ENCODE data around the gene MARK2. TPM values are rescaled to one million over a fixed set of nuclear protein-coding genes. Genes with fewer than 3 reads are reported as not detected.
A peak's percentile ranks its signal among the peaks of the same experiment; 100 is the strongest.

MARK2 gene
- total and polyA plus RNA-seq, 10 of the 15 experiments (the other 5 are each of a cell fraction or from before 2014, with no cell fraction given), result 0.19 to 29.5 (median 13.2) TPM

GRCh38 chr11:63871962-63872799 lies 33.3 kb downstream of the MARK2 start:
- peaks cover 4% of the 10 kb centered on the region for H4K20me1 ChIP-seq (ENCODE audit: control insufficient read depth, insufficient read depth)
- no TSS peak for BruUV-seq (replicated peaks)
- ATAC-seq, result peak; percentile 99
- in situ Hi-C loops (cut with MboI), result no loop called here
- no peaks in the 10 kb centered on the region for H3K27me3 ChIP-seq (replicated peaks in 1 of 2; ENCODE audit: control insufficient read depth in 2 of 2, insufficient read depth in 2 of 2, low read length in 1 of 2)
- intact Hi-C loops (cut with micrococcal nuclease; ENCODE audit: unreplicated experiment), result loop anchor here (1.0 kb wide), 1 partner anchor 32 kb away; no protein-coding TSS in a partner anchor
- ChIA-PET CTCF (interaction anchor here (0.6 to 2.8 kb wide), 13 partner anchors 11 to 279 kb away, joined by 3 to 60 read pairs (median 4); partner anchors contain the start of genes MARK2, RCOR2 and ZFTA), RAD21 (ENCODE audit: unreplicated experiment) (interaction anchor here (0.9 to 3.5 kb wide), 6 partner anchors 16 to 73 kb away, joined by 3 to 52 read pairs (median 8); partner anchors contain the start of genes MARK2 and RCOR2), POLR2A (interaction anchor here (1.0 to 1.4 kb wide), 2 partner anchors 16 to 35 kb away, joined by 3 to 4 read pairs; no protein-coding TSS in a partner anchor), SMC1A (ENCODE audit: uncharacterized antibody, unreplicated experiment) (interaction anchor here (0.7 to 2.6 kb wide), 9 partner anchors 10 to 73 kb away, joined by 3 to 49 read pairs (median 5); partner anchors contain the start of gene MARK2)
- H3K27ac ChIP-seq (ENCODE audit: control insufficient read depth, insufficient read depth), result no peak overlapping the region
- WGBS (ENCODE audit: insufficient coverage, insufficient replicate concordance, low lambda C conversion rate, missing lambda C conversion rate), result 66% methylated on average over 11 of the region's 11 CpGs
- H3K4me2 ChIP-seq (ENCODE audit: control insufficient read depth, insufficient read depth), result peak overlapping the region; percentile 6; the same call in 1 of the 2 replicates
- peaks cover 8 to 13% of the 10 kb centered on the region in 2 experiments for H3K36me3 ChIP-seq (ENCODE audit: control insufficient read depth in 2 of 2, insufficient read depth in 2 of 2, low read length in 1 of 2)
- no peaks in the 10 kb centered on the region for H3K9me3 ChIP-seq (replicated peaks; ENCODE audit: control insufficient read depth, insufficient read depth, low read length)
- FAIRE-seq, result peak; percentile 68
- no peak overlapping the region for H3K4me3 ChIP-seq
- no peak overlapping the region for H3K9ac ChIP-seq (ENCODE audit: control insufficient read depth, insufficient read depth, low read length)
- H2AFZ ChIP-seq (ENCODE audit: control insufficient read depth, low read depth, low read length), result no peak overlapping the region
- DNase-seq (ENCODE audit: low read depth, low spot score), result peak; percentile 77
- H3K79me2 ChIP-seq (ENCODE audit: control insufficient read depth, insufficient read depth, low read length), result peaks cover 64% of the 10 kb centered on the region
- H3K4me1 ChIP-seq (ENCODE audit: control insufficient read depth, insufficient read depth, low read length), result peaks cover 36% of the 10 kb centered on the region
- no peak for TF ChIP-seq KDM1A (IDR thresholded peaks at IDR 0.05; ENCODE audit: borderline replicate concordance)
- no peak for TF ChIP-seq MYB (IDR thresholded peaks at IDR 0.05; ENCODE audit: borderline replicate concordance, low read depth, low read length)
- no peak for TF ChIP-seq RELA (IDR thresholded peaks at IDR 0.05; ENCODE audit: borderline replicate concordance, partially characterized antibody)
- no peak for TF ChIP-seq ZBTB33 (IDR thresholded peaks at IDR 0.05)
- peak in 1 of 2 experiments; percentile 43; a peak in 2 of 4 replicates for TF ChIP-seq BHLHE40 (IDR thresholded peaks at IDR 0.05; ENCODE audit: borderline replicate concordance in 1 of 2, low read depth in 2 of 2, low read length in 1 of 2)
- TF ChIP-seq EZH2 (IDR thresholded peaks at IDR 0.05; ENCODE audit: borderline replicate concordance, control insufficient read depth, low read depth, low read length), result no peak
- no peak for TF ChIP-seq IRF5 (IDR thresholded peaks at IDR 0.05; ENCODE audit: borderline replicate concordance)
- TF ChIP-seq NFXL1 (IDR thresholded peaks at IDR 0.05; ENCODE audit: borderline replicate concordance), result no peak
- TF ChIP-seq HDGF (IDR thresholded peaks at IDR 0.05), result peak; percentile 64; the same call in 1 of the 2 replicates
- TF ChIP-seq PRDM15 (CRISPR knock-in tag; IDR thresholded peaks at IDR 0.05), result no peak
- TF ChIP-seq CHD1 (IDR thresholded peaks at IDR 0.05; ENCODE audit: low read depth, low read length), result no peak
- no peak for TF ChIP-seq BCL11A (IDR thresholded peaks at IDR 0.05; ENCODE audit: low read depth, low read length)
- TF ChIP-seq EED (IDR thresholded peaks at IDR 0.05; ENCODE audit: low read depth), result peak; percentile 54; the same call in 1 of the 2 replicates

All from GM12878 (cell line).